A549 (cell line): ENCODE measurements around the gene MSI2.

Experiments used
- FOSL2 ChIP-seq, 2 experiments: fragments of 450-650 bp in 1 of 2; fragments of >200 bp in 1 of 2; sonication (Bioruptor Twin) in 1 of 2; formaldehyde crosslinking; IDR thresholded peaks; 2 replicates each; pipeline versions ENCODE4 v1.5.0 to v1.6.1; 2016 to 2020; ENCODE audit warnings: mild to moderate bottlenecking in 1 of 2, moderate library complexity in 1 of 2
- MAFK ChIP-seq: fragments of 450-650 bp; IDR thresholded peaks from 2 replicates; pipeline ENCODE4 v1.6.1; 2014; ENCODE audit not compliant: partially characterized antibody
- MYC ChIP-seq: IDR thresholded peaks from 2 replicates; pipeline ENCODE4 v1.6.1; 2012; ENCODE audit warnings: mild to moderate bottlenecking, inconsistent platforms, low read length, improper control_type of control experiment, borderline replicate concordance
- PBX3 ChIP-seq: IDR thresholded peaks from 2 replicates; pipeline ENCODE4 v1.6.1; 2012
- PHF8 ChIP-seq: fragments of 200-600 bp; sonication (generic); IDR thresholded peaks from 2 replicates; pipeline ENCODE4 v1.6.1; 2016; ENCODE audit warnings: low read depth, mild to moderate bottlenecking, antibody characterized with exemption, moderate library complexity, borderline replicate concordance
- POLR2A ChIP-seq: IDR thresholded peaks from 2 replicates; pipeline ENCODE4 v1.6.1; 2012; ENCODE audit warnings: mild to moderate bottlenecking, low read length
- RFX5 ChIP-seq: fragments of 450-650 bp; IDR thresholded peaks from 2 replicates; pipeline ENCODE4 v1.7.1; 2014; ENCODE audit warnings: antibody characterized with exemption, mild to moderate bottlenecking, moderate library complexity
- ZC3H11A ChIP-seq: fragments of 450-650 bp; IDR thresholded peaks from 2 replicates; pipeline ENCODE4 v1.6.1; 2014; ENCODE audit warnings: antibody characterized with exemption, mild to moderate bottlenecking
- TF ChIP-seq, protein P1 (sequence below): fragments of >200 bp; sonication (Bioruptor Twin); formaldehyde crosslinking; IDR thresholded peaks from 3 replicates; pipeline ENCODE4 v1.5.1; 2016

DNA sequence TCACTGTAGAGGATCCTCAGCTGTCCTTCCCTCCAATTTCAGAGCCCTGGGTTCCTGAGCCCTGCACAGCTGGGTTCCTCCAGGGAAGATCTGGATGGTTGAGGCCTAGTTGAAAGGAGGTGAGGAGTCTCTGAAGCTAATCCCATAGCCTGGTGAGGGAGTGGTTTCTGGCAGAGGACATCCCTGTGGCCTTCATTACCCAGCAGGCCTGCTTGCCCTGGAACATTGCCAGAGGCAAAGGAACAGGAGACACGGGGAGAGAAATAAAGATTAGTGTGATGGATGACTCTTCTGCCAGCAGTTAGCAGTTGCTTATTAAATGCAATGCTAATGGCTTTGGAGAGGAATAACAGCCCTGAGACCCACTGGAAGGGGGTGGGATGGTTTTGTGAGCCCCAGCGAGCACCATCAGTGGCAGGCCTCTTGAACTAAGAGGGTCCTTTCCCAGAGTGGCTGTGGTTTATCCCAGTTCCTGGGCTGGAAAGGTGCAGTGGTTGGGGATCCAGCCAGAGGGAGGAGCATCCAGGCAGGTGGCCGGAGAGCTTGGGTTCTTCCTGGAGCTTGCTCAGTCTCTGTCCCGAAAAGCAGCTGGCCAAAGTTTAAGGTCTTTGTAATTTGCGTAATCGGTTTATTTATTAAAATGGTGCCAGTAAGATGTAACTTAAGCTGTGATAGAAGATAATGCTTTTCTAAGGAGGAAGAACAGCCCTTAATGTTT lies 279.1 kb downstream of the MSI2 start:
- no peak for TF ChIP-seq ZC3H11A
- TF ChIP-seq MAFK = no peak
- no peak for TF ChIP-seq PHF8
- no peak for TF ChIP-seq RFX5
- TF ChIP-seq, protein P1, sequence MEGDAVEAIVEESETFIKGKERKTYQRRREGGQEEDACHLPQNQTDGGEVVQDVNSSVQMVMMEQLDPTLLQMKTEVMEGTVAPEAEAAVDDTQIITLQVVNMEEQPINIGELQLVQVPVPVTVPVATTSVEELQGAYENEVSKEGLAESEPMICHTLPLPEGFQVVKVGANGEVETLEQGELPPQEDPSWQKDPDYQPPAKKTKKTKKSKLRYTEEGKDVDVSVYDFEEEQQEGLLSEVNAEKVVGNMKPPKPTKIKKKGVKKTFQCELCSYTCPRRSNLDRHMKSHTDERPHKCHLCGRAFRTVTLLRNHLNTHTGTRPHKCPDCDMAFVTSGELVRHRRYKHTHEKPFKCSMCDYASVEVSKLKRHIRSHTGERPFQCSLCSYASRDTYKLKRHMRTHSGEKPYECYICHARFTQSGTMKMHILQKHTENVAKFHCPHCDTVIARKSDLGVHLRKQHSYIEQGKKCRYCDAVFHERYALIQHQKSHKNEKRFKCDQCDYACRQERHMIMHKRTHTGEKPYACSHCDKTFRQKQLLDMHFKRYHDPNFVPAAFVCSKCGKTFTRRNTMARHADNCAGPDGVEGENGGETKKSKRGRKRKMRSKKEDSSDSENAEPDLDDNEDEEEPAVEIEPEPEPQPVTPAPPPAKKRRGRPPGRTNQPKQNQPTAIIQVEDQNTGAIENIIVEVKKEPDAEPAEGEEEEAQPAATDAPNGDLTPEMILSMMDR = no peak
- TF ChIP-seq PBX3 = no peak
- no peak for TF ChIP-seq MYC
- TF ChIP-seq POLR2A = no peak
- no peak for TF ChIP-seq FOSL2 (IDR thresholded peaks at IDR 0.05)
- no peak for TF ChIP-seq FOSL2 (CRISPR knock-in tag; IDR thresholded peaks at IDR 0.05)
